UCSD-AML1 (cell line): ENCODE data around the gene MED13L.
A peak's percentile ranks its signal among the peaks of the same experiment; 100 is the strongest.

Source experiments
- DNase-seq: peaks from one replicate; lab custom pipeline; 2025; ENCODE audit not compliant: unreplicated experiment; lab: John Stamatoyannopoulos, UW

Gene MED13L

GRCh38 chr12:116092776-116093175 lies 184.7 kb downstream of the MED13L start:
- no peak for DNase-seq

- DNase-seq = no peak
These were observed 185.3 kb downstream of the MED13L start for GRCh38 chr12:116092162-116092561.

- DNase-seq = no peak
These were observed 185.9 kb downstream of the MED13L start for GRCh38 chr12:116091579-116091978.

- no peak for DNase-seq
These were observed 187.0 kb downstream of the MED13L start for GRCh38 chr12:116090516-116090915.

GRCh38 chr12:116089080-116089479 lies 188.4 kb downstream of the MED13L start:
- no peak for DNase-seq

GRCh38 chr12:116087962-116088361 lies 189.5 kb downstream of the MED13L start:
- no peak for DNase-seq

- DNase-seq = no peak
These were observed 190.1 kb downstream of the MED13L start for GRCh38 chr12:116087399-116087798.

GRCh38 chr12:116080415-116080814 lies 197.1 kb downstream of the MED13L start:
- no peak for DNase-seq

GRCh38 chr12:116078396-116078795 lies 199.1 kb downstream of the MED13L start:
- no peak for DNase-seq

GRCh38 chr12:116077431-116077830 lies 200.1 kb downstream of the MED13L start:
- no peak for DNase-seq

- DNase-seq = no peak
These were observed 201.1 kb downstream of the MED13L start for GRCh38 chr12:116076399-116076798.

GRCh38 chr12:116074686-116075085 lies 202.8 kb downstream of the MED13L start:
- no peak for DNase-seq

GRCh38 chr12:116071555-116072230 lies 205.8 kb downstream of the MED13L start:
- no peak for DNase-seq

GRCh38 chr12:116070444-116070843 lies 207.0 kb downstream of the MED13L start:
- no peak for DNase-seq

- DNase-seq = no peak
These were observed 207.6 kb downstream of the MED13L start for GRCh38 chr12:116069943-116070342.

GRCh38 chr12:116068853-116069252 lies 208.6 kb downstream of the MED13L start:
- DNase-seq = no peak

GRCh38 chr12:116068371-116068770 lies 209.1 kb downstream of the MED13L start:
- DNase-seq = no peak

GRCh38 chr12:116067892-116068291 lies 209.6 kb downstream of the MED13L start:
- DNase-seq = no peak

GRCh38 chr12:116066381-116067230 lies 210.9 kb downstream of the MED13L start:
- DNase-seq = peak; percentile 17

GRCh38 chr12:116065606-116066005 lies 211.9 kb downstream of the MED13L start:
- no peak for DNase-seq

- DNase-seq = no peak
These were observed 213.0 kb downstream of the MED13L start for GRCh38 chr12:116064493-116064892.

- no peak for DNase-seq
These were observed 214.8 kb downstream of the MED13L start for GRCh38 chr12:116062698-116063097.
